ENCODE measurements around the gene ZNF407. TPM values are rescaled to one million over a fixed set of nuclear protein-coding genes. Genes with fewer than 3 reads are reported as not detected.

The ZNF407 gene
- total RNA-seq, 1 donor from 2014 or later = 9.0 TPM

- Histone ChIP-seq H3K27me3 (no peaks in the 10 kb centered on the region), H3K4me2 (no peak overlapping the region), H3F3A (ENCODE audit: low read depth) (no peaks in the 10 kb centered on the region), H4K20me1 (ENCODE audit: low read depth) (no peaks in the 10 kb centered on the region), H3K79me2 (ENCODE audit: low read depth) (no peaks in the 10 kb centered on the region), H3K4me3 (no peak overlapping the region), H3K9me3 (ENCODE audit: low read depth) (no peaks in the 10 kb centered on the region), H3K9ac (no peak overlapping the region), H3K4me1 (no peaks in the 10 kb centered on the region), H2AFZ (replicated peaks) (no peak overlapping the region), H3K27ac (no peak overlapping the region), H3K36me3 (no peaks in the 10 kb centered on the region)
- no peaks in the 10 kb centered on the region for H3K9me3 Mint-ChIP-seq
- no peaks in the 10 kb centered on the region for H3K36me3 Mint-ChIP-seq
- no peak for DNase-seq (ENCODE audit: low spot score)
- TF ChIP-seq CTCF (IDR thresholded peaks at IDR 0.05) (no peak), EZH2 (IDR thresholded peaks at IDR 0.05) (no peak), EZH2phosphoT487 (IDR thresholded peaks at IDR 0.05) (no peak)
- no peak overlapping the region for H3K4me3 Mint-ChIP-seq
- no peaks in the 10 kb centered on the region for H3K4me1 Mint-ChIP-seq
- peaks cover 2% of the 10 kb centered on the region for H3K27me3 Mint-ChIP-seq (ENCODE audit: insufficient read depth, low read depth)
- H3K27ac Mint-ChIP-seq = no peak overlapping the region
Measured at GRCh38 chr18:74977041-74977440, 379.4 kb downstream of the ZNF407 start.

GRCh38 chr18:74980669-74981068 is 383.0 kb downstream of the ZNF407 start:
- H2AFZ ChIP-seq (replicated peaks) = no peak overlapping the region
- no peaks in the 10 kb centered on the region for H3K27me3 ChIP-seq
- Mint-ChIP-seq H3K9me3 (no peaks in the 10 kb centered on the region), H3K4me1 (no peaks in the 10 kb centered on the region), H3K4me3 (no peak overlapping the region), H3K36me3 (no peaks in the 10 kb centered on the region), H3K27me3 (ENCODE audit: insufficient read depth, low read depth) (peaks cover 2% of the 10 kb centered on the region), H3K27ac (no peak overlapping the region)
- H4K20me1 ChIP-seq (ENCODE audit: low read depth) = no peaks in the 10 kb centered on the region
- H3K9ac ChIP-seq = no peak overlapping the region
- no peaks in the 10 kb centered on the region for H3K36me3 ChIP-seq
- TF ChIP-seq CTCF (IDR thresholded peaks at IDR 0.05) = no peak
- TF ChIP-seq EZH2 (IDR thresholded peaks at IDR 0.05) = no peak
- TF ChIP-seq EZH2phosphoT487 (IDR thresholded peaks at IDR 0.05) = no peak
- no peaks in the 10 kb centered on the region for H3K9me3 ChIP-seq (ENCODE audit: low read depth)
- no peaks in the 10 kb centered on the region for H3K4me1 ChIP-seq
- no peak for DNase-seq (ENCODE audit: low spot score)
- H3F3A ChIP-seq (ENCODE audit: low read depth) = no peaks in the 10 kb centered on the region
- H3K4me3 ChIP-seq = no peak overlapping the region
- no peak overlapping the region for H3K4me2 ChIP-seq
- H3K27ac ChIP-seq = no peak overlapping the region
- no peaks in the 10 kb centered on the region for H3K79me2 ChIP-seq (ENCODE audit: low read depth)

- no peaks in the 10 kb centered on the region for H3K4me1 ChIP-seq
- no peak for TF ChIP-seq EZH2phosphoT487 (IDR thresholded peaks at IDR 0.05)
- TF ChIP-seq CTCF (IDR thresholded peaks at IDR 0.05) = no peak
- no peak for TF ChIP-seq EZH2 (IDR thresholded peaks at IDR 0.05)
- H3K27me3 ChIP-seq = no peaks in the 10 kb centered on the region
- H3K4me3 Mint-ChIP-seq = no peak overlapping the region
- no peak overlapping the region for H2AFZ ChIP-seq (replicated peaks)
- H3K27me3 Mint-ChIP-seq (ENCODE audit: insufficient read depth, low read depth) = peaks cover 2% of the 10 kb centered on the region
- no peaks in the 10 kb centered on the region for H3K4me1 Mint-ChIP-seq
- H3K4me3 ChIP-seq = no peak overlapping the region
- DNase-seq (ENCODE audit: low spot score) = no peak
- no peak overlapping the region for H3K4me2 ChIP-seq
- H3K9me3 ChIP-seq (ENCODE audit: low read depth) = no peaks in the 10 kb centered on the region
- H3K36me3 Mint-ChIP-seq = no peaks in the 10 kb centered on the region
- no peaks in the 10 kb centered on the region for H3K79me2 ChIP-seq (ENCODE audit: low read depth)
- no peaks in the 10 kb centered on the region for H3K9me3 Mint-ChIP-seq
- no peak overlapping the region for H3K9ac ChIP-seq
- H4K20me1 ChIP-seq (ENCODE audit: low read depth) = no peaks in the 10 kb centered on the region
- H3K27ac Mint-ChIP-seq = no peak overlapping the region
- no peak overlapping the region for H3K27ac ChIP-seq
- no peaks in the 10 kb centered on the region for H3F3A ChIP-seq (ENCODE audit: low read depth)
- H3K36me3 ChIP-seq = no peaks in the 10 kb centered on the region
Measured at GRCh38 chr18:74981476-74981875, 383.8 kb downstream of the ZNF407 start.

All from neural progenitor cell (in vitro differentiated cells).